GM23338 (cell line): ENCODE results near the gene RTN4RL1. TPM values are rescaled to one million over a fixed set of nuclear protein-coding genes. Genes with fewer than 3 reads are reported as not detected.

Source experiments
- ATAC-seq: fragments of 200-7000 bp; cut with Tn5 transposase; 3 replicates; pipeline ENCODE4 v1.9.1; 2020
- DNase-seq: peaks from one replicate; pipeline ENCODE4 v3.0.0-alpha.2; 2015; ENCODE audit warnings: low spot score
- H2AFZ ChIP-seq: fragments of 200-600 bp; sonication (generic); 2 replicates; pipeline ENCODE4 v1.8.0; 2016; ENCODE audit warnings: antibody characterized with exemption, mild to moderate bottlenecking, moderate library complexity
- H3F3A ChIP-seq: fragments of 200-600 bp; sonication (generic); replicated peaks from 2 replicates; pipeline ENCODE4 v1.8.0; 2017; ENCODE audit warnings: antibody characterized with exemption, mixed run types, low read depth
- H3K27ac ChIP-seq: fragments of 200-600 bp; sonication (generic); 2 replicates; pipeline ENCODE4 v1.6.1; 2016; ENCODE audit warnings: low read depth
- H3K27me3 ChIP-seq: fragments of 200-600 bp; sonication (generic); 2 replicates; pipeline ENCODE4 v1.8.0; 2016; ENCODE audit warnings: mild to moderate bottlenecking, mixed run types, moderate library complexity; ENCODE audit not compliant: insufficient read depth
- H3K36me3 ChIP-seq: fragments of 200-600 bp; sonication (generic); 2 replicates; pipeline ENCODE4 v1.8.0; 2016; ENCODE audit warnings: mild to moderate bottlenecking; ENCODE audit not compliant: insufficient read depth
- H3K4me1 ChIP-seq: fragments of 200-600 bp; sonication (generic); 2 replicates; pipeline ENCODE4 v1.8.0; 2016; ENCODE audit warnings: mild to moderate bottlenecking, moderate library complexity; ENCODE audit not compliant: insufficient read depth
- H3K4me2 ChIP-seq: fragments of 200-600 bp; sonication (generic); 2 replicates; pipeline ENCODE4 v1.7.1; 2017; ENCODE audit warnings: mixed run types
- H3K4me3 ChIP-seq: fragments of 200-600 bp; sonication (generic); 2 replicates; pipeline ENCODE4 v1.6.1; 2016; ENCODE audit warnings: mixed run types
- H3K79me2 ChIP-seq: fragments of 200-600 bp; sonication (generic); replicated peaks from 2 replicates; pipeline ENCODE4 v1.8.0; 2017; ENCODE audit warnings: mild to moderate bottlenecking; ENCODE audit not compliant: insufficient read depth
- H3K9me2 ChIP-seq: fragments of 200-600 bp; sonication (generic); 2 replicates; pipeline ENCODE4 v1.8.0; 2017; ENCODE audit not compliant: insufficient read depth
- H4K20me1 ChIP-seq: fragments of 200-600 bp; sonication (generic); replicated peaks from 2 replicates; pipeline ENCODE4 v1.8.0; 2017; ENCODE audit warnings: mild to moderate bottlenecking; ENCODE audit not compliant: insufficient read depth
- H3K27ac Mint-ChIP-seq: 2 replicates; pipeline ENCODE4 v1.8.0; 2020; ENCODE audit warnings: inconsistent platforms, mild to moderate bottlenecking, moderate library complexity, mixed read lengths
- H3K27me3 Mint-ChIP-seq: 3 replicates; pipeline ENCODE4 v1.8.0; 2022; ENCODE audit warnings: low read depth, mild to moderate bottlenecking, moderate library complexity, mixed read lengths, inconsistent platforms; ENCODE audit not compliant: insufficient read depth, poor library complexity
- H3K36me3 Mint-ChIP-seq: 3 replicates; pipeline ENCODE4 v1.8.0; 2021; ENCODE audit warnings: low read depth, mild to moderate bottlenecking, inconsistent platforms, moderate library complexity, mixed read lengths
- H3K4me1 Mint-ChIP-seq: 3 replicates; pipeline ENCODE4 v1.8.0; 2020; ENCODE audit warnings: mild to moderate bottlenecking, inconsistent platforms, mixed read lengths
- H3K4me3 Mint-ChIP-seq: 3 replicates; pipeline ENCODE4 v1.8.0; 2021; ENCODE audit warnings: moderate library complexity, mild to moderate bottlenecking, inconsistent platforms, mixed read lengths
- H3K9me3 Mint-ChIP-seq: 3 replicates; pipeline ENCODE4 v1.8.0; 2020; ENCODE audit warnings: moderate library complexity, mild to moderate bottlenecking, inconsistent platforms, mixed read lengths
- EZH2 ChIP-seq: fragments of 200-600 bp; sonication (generic); IDR thresholded peaks from one replicate; pipeline ENCODE4 v1.8.0; 2017; ENCODE audit warnings: antibody characterized with exemption, mild to moderate bottlenecking, low read depth; ENCODE audit not compliant: unreplicated experiment
- JUNB ChIP-seq: IDR thresholded peaks from one replicate; pipeline ENCODE4 v1.6.1; 2016; ENCODE audit warnings: antibody characterized with exemption; ENCODE audit not compliant: unreplicated experiment
- NANOG ChIP-seq: IDR thresholded peaks from 2 replicates; pipeline ENCODE4 v1.6.1; 2016; ENCODE audit warnings: antibody characterized with exemption, borderline replicate concordance
- POLR2AphosphoS5 ChIP-seq: IDR thresholded peaks from 2 replicates; pipeline ENCODE4 v1.6.1; 2016; ENCODE audit warnings: antibody characterized with exemption, low read depth
- STAT1 ChIP-seq: IDR thresholded peaks from one replicate; pipeline ENCODE4 v1.6.1; 2016; ENCODE audit warnings: antibody characterized with exemption; ENCODE audit not compliant: unreplicated experiment
- ZNF114 ChIP-seq: fragments of 250-450 bp; sonication (Bioruptor Pico); IDR thresholded peaks from 2 replicates; pipeline ENCODE4 v1.5.0; 2020; ENCODE audit warnings: mild to moderate bottlenecking, moderate library complexity
- ZNF331 ChIP-seq: fragments of 250-450 bp; sonication (Bioruptor Pico); IDR thresholded peaks from 2 replicates; pipeline ENCODE4 v1.5.0; 2020; ENCODE audit warnings: low read depth, mild to moderate bottlenecking, moderate library complexity
- polyA plus RNA-seq: library from polyadenylated mRNA; unstranded; fragments of >200 nt; fragmentation: Nextera tagmentation; extraction: Ambion mirVana; gene quantifications from 2 replicates; pipeline ENCODE4 v1.2.1, GENCODE V29; 2016
- total RNA-seq: library from RNA; depleted of rRNA; stranded (reverse); fragments of >200 nt; shearing (Covaris generic); gene quantifications from 2 replicates; pipeline ENCODE4 v1.2.3, GENCODE V29; 2014
- TF ChIP-seq, protein P1 (sequence below): IDR thresholded peaks from one replicate; pipeline ENCODE4 v1.6.1; 2018; ENCODE audit warnings: antibody characterized with exemption; ENCODE audit not compliant: unreplicated experiment
- TF ChIP-seq, protein P2 (sequence below): fragments of 250-450 bp; sonication (Bioruptor Pico); IDR thresholded peaks from 2 replicates; pipeline ENCODE4 v1.5.0; 2020; ENCODE audit warnings: mild to moderate bottlenecking, moderate library complexity

RTN4RL1 gene
- total and polyA plus RNA-seq, 2 experiments from 2014 or later: 0.17 TPM; not detected in 1

DNA sequence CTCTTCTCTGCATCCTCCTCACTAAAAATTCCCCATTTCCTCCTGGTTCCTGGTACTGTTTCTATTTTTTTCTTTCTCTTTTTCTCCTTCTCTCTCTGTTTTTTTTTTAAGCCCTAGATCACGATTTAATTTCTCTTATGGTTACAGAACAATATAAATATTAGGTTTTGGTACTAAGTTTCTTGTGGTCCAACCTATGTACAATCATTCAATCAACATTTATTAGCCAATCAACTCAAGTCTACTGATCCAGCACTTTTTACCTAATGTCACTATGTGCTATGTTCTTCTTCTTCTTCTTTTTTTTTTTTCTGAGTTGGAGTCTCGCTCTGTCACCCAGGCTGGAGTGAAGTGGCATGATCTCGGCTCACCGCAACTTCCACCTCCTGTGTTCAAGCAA, 12.6 kb downstream of the RTN4RL1 start (continued):
- TF ChIP-seq, protein P1, sequence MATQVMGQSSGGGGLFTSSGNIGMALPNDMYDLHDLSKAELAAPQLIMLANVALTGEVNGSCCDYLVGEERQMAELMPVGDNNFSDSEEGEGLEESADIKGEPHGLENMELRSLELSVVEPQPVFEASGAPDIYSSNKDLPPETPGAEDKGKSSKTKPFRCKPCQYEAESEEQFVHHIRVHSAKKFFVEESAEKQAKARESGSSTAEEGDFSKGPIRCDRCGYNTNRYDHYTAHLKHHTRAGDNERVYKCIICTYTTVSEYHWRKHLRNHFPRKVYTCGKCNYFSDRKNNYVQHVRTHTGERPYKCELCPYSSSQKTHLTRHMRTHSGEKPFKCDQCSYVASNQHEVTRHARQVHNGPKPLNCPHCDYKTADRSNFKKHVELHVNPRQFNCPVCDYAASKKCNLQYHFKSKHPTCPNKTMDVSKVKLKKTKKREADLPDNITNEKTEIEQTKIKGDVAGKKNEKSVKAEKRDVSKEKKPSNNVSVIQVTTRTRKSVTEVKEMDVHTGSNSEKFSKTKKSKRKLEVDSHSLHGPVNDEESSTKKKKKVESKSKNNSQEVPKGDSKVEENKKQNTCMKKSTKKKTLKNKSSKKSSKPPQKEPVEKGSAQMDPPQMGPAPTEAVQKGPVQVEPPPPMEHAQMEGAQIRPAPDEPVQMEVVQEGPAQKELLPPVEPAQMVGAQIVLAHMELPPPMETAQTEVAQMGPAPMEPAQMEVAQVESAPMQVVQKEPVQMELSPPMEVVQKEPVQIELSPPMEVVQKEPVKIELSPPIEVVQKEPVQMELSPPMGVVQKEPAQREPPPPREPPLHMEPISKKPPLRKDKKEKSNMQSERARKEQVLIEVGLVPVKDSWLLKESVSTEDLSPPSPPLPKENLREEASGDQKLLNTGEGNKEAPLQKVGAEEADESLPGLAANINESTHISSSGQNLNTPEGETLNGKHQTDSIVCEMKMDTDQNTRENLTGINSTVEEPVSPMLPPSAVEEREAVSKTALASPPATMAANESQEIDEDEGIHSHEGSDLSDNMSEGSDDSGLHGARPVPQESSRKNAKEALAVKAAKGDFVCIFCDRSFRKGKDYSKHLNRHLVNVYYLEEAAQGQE: no peak
- TF ChIP-seq EZH2 (no peak), JUNB (no peak), STAT1 (no peak), POLR2AphosphoS5 (no peak), NANOG (no peak), ZNF331 (CRISPR knock-in tag) (no peak)

DNA sequence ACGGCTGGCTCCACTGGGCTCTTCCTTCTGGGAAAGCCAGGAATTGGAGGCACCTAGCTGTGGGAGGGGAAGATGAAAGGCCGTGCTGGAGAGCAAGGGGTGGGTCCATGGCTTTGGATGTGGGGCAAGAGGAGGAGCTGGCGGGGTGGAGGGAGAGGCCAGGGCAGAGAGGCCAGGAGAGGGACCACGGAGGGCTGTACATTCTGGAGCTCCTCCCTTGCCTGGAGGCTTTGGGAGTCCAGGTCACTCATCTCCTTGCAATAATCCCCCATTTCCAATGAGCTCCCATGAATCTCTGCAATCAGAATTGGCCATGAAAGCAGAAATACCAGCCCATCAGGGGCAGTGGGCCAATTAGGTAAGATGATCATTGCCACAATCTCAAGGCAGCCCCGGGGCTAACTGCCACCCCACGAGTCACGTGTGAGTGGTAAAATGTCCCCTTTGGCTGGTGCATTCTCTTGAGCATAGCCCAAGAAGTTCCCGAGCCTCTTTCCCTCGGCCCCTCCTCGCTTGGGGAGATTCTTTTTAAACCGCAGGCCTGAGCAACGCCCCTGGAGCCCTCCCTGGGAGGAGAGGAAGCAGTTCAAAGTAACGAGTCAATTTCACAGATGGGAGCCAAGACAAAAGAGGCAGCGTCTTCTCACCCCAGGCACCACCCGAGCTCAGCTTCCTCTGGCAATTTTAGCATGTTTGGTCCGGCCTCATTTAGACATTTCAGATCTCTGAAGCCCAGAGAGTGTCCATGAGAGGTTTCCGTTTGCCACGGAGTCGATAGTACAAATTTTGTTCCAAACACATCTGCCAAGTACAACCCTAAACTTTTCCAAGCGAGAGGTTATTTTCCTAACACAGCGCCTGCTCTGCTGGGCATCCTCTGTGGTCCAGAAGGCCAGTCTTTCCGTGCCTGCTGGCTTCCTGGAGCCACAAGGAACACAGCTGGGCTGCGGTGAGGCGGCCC, 13.4 kb downstream of the RTN4RL1 start:
- Histone ChIP-seq H3K4me2 (peak overlapping the region; percentile 7; the same call in 1 of the 2 replicates), H3K27ac (no peak overlapping the region), H3K36me3 (no peaks in the 10 kb centered on the region), H3F3A (no peaks in the 10 kb centered on the region; the same call in 1 of the 2 replicates), H3K79me2 (no peaks in the 10 kb centered on the region), H4K20me1 (no peaks in the 10 kb centered on the region), H2AFZ (peak overlapping the region; percentile 43), H3K27me3 (0 out of 2 replicates have a peak, but pooled peaks cover 5% of the 10 kb centered on the region), H3K9me2 (no peaks in the 10 kb centered on the region), H3K4me1 (peaks cover 13% of the 10 kb centered on the region; the same call in 1 of the 2 replicates), H3K4me3 (no peak overlapping the region)
- peak; percentile 64 for DNase-seq
- H3K4me1 Mint-ChIP-seq: peaks cover 14% of the 10 kb centered on the region
- no peaks in the 10 kb centered on the region for H3K36me3 Mint-ChIP-seq
- no peak overlapping the region for H3K27ac Mint-ChIP-seq
- ATAC-seq: peak; percentile 82
- H3K27me3 Mint-ChIP-seq: peaks cover 27% of the 10 kb centered on the region
- H3K9me3 Mint-ChIP-seq: no peaks in the 10 kb centered on the region; the same call in 2 of the 3 replicates
- no peak overlapping the region; the same call in 2 of the 3 replicates for H3K4me3 Mint-ChIP-seq
- TF ChIP-seq JUNB (no peak), ZNF331 (CRISPR knock-in tag) (no peak), NANOG (no peak), EZH2 (no peak), ZNF114 (CRISPR knock-in tag) (no peak)
- TF ChIP-seq, protein P2, sequence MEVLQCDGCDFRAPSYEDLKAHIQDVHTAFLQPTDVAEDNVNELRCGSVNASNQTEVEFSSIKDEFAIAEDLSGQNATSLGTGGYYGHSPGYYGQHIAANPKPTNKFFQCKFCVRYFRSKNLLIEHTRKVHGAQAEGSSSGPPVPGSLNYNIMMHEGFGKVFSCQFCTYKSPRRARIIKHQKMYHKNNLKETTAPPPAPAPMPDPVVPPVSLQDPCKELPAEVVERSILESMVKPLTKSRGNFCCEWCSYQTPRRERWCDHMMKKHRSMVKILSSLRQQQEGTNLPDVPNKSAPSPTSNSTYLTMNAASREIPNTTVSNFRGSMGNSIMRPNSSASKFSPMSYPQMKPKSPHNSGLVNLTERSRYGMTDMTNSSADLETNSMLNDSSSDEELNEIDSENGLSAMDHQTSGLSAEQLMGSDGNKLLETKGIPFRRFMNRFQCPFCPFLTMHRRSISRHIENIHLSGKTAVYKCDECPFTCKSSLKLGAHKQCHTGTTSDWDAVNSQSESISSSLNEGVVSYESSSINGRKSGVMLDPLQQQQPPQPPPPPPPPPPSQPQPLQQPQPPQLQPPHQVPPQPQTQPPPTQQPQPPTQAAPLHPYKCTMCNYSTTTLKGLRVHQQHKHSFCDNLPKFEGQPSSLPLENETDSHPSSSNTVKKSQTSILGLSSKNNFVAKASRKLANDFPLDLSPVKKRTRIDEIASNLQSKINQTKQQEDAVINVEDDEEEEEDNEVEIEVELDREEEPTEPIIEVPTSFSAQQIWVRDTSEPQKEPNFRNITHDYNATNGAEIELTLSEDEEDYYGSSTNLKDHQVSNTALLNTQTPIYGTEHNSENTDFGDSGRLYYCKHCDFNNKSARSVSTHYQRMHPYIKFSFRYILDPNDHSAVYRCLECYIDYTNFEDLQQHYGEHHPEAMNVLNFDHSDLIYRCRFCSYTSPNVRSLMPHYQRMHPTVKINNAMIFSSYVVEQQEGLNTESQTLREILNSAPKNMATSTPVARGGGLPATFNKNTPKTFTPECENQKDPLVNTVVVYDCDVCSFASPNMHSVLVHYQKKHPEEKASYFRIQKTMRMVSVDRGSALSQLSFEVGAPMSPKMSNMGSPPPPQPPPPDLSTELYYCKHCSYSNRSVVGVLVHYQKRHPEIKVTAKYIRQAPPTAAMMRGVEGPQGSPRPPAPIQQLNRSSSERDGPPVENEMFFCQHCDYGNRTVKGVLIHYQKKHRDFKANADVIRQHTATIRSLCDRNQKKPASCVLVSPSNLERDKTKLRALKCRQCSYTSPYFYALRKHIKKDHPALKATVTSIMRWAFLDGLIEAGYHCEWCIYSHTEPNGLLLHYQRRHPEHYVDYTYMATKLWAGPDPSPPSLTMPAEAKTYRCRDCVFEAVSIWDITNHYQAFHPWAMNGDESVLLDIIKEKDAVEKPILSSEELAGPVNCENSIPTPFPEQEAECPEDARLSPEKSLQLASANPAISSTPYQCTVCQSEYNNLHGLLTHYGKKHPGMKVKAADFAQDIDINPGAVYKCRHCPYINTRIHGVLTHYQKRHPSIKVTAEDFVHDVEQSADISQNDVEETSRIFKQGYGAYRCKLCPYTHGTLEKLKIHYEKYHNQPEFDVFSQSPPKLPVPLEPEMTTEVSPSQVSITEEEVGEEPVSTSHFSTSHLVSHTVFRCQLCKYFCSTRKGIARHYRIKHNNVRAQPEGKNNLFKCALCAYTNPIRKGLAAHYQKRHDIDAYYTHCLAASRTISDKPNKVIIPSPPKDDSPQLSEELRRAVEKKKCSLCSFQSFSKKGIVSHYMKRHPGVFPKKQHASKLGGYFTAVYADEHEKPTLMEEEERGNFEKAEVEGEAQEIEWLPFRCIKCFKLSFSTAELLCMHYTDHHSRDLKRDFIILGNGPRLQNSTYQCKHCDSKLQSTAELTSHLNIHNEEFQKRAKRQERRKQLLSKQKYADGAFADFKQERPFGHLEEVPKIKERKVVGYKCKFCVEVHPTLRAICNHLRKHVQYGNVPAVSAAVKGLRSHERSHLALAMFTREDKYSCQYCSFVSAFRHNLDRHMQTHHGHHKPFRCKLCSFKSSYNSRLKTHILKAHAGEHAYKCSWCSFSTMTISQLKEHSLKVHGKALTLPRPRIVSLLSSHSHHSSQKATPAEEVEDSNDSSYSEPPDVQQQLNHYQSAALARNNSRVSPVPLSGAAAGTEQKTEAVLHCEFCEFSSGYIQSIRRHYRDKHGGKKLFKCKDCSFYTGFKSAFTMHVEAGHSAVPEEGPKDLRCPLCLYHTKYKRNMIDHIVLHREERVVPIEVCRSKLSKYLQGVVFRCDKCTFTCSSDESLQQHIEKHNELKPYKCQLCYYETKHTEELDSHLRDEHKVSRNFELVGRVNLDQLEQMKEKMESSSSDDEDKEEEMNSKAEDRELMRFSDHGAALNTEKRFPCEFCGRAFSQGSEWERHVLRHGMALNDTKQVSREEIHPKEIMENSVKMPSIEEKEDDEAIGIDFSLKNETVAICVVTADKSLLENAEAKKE (CRISPR knock-in tag): no peak
- TF ChIP-seq, protein P1: no peak
